GM12892 (cell line): ENCODE data around the gene JPH3.

Experiments used
- POLR2A ChIP-seq: IDR thresholded peaks from 2 replicates; pipeline ENCODE4 v1.6.1; 2011; ENCODE audit warnings: low read depth, low read length, control low read depth
- POLR2AphosphoS5 ChIP-seq: IDR thresholded peaks from 2 replicates; pipeline ENCODE4 v1.6.1; 2011; ENCODE audit warnings: low read depth, low read length, control low read depth

GRCh38 chr16:87595712-87596111, 6.6 kb upstream of the JPH3 start:
- TF ChIP-seq POLR2AphosphoS5 = no peak
- no peak for TF ChIP-seq POLR2A
